DMS53 treated with DMSO at 0.1 percent for 48 hours (cell line): ENCODE results near the gene MAGI3.
"Not testable (repeated sequence)": the region's sequence is repeated elsewhere in the genome, so short reads cannot be mapped to it uniquely, and the experiment has no call there.

ENCODE experiments used
- DNase-seq: peaks from one replicate; lab custom pipeline; 2025; ENCODE audit not compliant: unreplicated experiment; lab: John Stamatoyannopoulos, UW

Gene MAGI3

DNA sequence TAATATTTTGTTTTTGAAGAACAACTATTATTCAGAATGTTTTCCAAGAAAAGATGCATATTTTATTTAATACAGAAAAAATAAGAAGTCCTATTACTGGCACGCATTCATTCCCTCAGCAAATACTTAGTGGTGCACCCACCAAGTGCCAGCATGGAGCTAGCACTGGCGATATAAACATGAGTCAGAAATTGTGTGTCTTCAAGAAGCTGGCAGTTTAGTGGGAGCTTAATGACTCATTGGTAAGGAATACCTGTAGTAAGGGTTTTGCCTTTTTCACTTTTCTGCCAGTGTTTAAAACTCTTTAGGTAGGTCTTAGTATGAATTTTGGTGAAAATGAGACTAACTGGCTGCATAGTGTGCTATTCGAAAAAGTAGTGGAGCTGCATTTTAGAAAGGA, 6.3 kb downstream of the MAGI3 start:
- DNase-seq = no peak

DNA sequence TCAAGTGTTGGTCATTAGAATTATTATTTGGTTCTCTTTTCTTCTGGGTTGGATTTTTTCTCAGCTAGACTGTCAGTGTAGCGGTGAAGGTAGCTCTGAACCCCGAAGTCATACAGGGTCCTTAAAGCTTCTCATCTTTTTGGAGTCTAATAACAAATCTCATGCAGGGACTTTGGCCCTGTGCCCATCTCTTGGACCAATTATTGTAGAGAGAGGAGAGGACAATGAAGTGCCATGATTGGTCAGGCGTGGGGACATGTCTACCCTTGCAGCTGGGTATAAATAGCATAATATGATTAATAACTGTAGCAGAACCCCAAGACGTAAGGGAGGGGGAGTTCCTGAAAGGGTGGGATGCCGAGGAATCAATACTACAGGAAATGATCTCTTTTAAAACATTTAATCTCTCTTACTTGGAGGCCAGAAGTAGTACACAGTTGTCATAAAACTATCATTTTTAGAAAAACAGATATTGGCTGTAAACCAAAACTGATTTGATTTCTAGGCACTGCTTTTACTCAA, 8.8 kb downstream of the MAGI3 start:
- no peak for DNase-seq

DNA sequence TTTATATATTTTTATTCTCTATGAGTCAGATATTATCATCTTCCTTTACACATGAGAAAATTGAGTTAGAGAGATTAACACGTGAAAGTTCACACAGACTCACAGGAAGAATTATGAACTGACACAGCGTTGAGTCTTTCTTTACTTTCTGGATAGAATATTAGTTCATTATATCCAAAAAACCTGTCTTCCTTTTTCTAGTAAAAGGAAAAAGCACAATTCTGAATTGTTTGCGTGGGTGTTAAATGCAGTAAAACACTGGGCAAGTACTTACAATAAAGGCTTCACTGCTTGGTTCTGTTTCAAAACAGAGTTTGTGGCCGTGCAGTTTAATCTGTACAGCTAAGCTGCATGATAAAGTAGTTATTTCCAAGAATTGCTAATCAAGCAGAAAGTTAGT, 10.8 kb downstream of the MAGI3 start:
- DNase-seq = no peak

DNA sequence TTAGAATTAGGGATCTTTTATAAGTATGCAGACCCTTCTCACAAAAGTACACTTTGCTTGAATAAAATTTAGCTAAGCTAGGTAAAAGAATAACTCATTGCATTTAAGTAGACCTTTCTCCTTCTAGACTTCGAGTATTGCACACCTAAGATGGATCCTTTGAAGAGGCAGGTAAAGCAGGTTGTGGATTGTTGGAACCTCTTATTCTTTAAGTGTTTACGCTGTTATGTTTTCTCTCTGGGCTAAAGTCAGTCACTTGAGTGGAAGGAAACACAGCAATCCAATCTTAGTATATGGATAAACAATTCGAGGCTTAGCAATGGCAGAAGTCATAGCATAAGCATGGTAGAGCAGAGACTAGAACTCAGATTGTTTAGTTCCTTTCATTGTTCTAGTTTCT, 11.4 kb downstream of the MAGI3 start:
- DNase-seq = no peak

DNA sequence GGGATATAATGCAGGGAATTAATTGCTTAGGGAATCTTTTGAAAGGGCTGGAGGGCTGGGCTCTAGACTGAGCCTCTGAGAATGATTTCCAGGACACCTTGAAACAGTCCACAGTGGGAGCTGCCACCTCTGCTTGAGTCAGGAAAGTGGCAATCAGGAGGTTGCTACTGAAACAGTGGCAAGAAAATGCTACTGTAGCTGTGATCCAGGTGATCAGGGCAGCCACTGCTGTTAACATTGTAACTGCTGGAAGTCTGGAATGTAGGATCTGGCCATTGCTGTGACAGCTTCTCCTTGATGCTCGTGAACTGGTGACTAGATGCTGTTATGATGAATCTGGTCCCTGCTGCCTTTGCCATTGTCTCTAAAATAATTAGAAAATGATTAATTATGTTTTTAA, 12.8 kb downstream of the MAGI3 start:
- no peak for DNase-seq

DNA sequence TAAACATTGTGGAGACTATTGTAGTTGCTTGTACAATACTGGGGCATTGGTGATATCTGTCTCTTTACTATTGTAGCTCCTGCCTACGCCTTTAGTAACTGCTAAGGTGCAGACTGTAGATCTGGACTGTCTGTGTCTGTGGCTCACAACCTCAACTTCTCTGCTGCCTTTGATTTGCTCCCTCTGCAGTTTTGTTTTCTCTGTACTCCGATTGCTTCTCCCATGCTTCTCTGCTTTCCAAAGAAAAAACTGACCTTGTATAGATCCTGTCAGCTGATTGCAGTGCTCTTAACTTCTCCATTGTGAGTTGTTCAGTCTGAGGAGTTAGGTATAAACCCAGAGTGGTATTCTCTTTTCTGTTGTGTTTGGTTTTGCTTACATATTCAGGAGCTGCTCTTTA, 15.3 kb downstream of the MAGI3 start:
- DNase-seq = no peak

DNA sequence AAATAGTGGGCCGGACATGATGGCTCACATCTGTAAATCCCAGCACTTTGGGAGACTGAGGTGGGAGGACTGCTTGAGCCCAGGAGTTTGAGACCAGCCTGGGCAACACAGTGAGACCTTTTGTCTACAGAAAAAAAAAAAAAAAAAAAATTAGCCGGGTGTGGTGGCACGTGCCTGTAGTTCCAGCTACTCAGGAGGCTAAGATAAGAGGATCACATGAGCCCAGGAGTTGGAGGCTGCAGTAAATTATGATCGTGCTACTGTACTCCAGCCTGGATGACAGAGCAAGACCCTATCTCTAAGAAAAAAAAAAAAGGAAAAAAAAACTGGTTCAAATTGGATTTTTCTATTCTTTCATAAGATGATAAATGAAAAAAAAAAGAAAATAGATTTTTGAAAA, 15.8 kb downstream of the MAGI3 start:
- DNase-seq = not testable (repeated sequence)

DNA sequence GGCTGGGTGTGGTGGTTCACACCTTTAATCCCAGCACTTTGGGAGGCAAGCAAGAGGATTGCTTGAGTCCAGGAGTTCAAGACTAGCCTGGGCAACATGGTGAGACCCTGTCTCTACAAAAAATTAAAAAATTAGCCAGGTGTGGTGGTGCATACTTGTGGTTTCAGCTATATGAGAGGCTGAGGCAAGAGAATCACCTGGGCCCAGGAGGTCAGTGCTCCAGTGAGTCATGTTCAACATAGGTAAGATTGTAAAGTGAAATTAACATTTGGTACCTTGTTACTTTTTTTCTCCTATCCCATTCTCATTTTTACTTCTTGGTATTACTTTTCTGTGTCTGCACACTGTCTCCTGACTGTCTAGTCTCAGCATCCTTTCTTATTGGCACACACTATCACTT, 19.0 kb downstream of the MAGI3 start:
- DNase-seq = no peak

DNA sequence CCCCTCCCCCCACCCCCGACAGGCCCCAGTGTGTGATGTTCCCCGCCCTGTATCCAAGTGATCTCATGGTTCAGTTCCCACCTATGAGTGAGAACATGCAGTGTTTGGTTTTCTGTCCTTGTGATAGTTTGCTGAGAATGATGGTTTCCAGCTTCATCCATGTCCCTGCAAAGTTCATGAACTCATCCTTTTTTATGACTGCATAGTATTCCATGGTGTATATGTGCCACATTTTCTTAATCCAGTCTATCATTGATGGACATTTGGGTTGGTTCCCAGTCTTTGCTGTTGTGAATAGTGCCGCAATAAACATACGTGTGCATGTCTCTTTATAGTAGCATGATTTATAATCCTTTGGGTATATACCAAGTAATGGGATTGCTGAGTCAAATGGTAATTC, 21.7 kb downstream of the MAGI3 start:
- not testable (repeated sequence) for DNase-seq

DNA sequence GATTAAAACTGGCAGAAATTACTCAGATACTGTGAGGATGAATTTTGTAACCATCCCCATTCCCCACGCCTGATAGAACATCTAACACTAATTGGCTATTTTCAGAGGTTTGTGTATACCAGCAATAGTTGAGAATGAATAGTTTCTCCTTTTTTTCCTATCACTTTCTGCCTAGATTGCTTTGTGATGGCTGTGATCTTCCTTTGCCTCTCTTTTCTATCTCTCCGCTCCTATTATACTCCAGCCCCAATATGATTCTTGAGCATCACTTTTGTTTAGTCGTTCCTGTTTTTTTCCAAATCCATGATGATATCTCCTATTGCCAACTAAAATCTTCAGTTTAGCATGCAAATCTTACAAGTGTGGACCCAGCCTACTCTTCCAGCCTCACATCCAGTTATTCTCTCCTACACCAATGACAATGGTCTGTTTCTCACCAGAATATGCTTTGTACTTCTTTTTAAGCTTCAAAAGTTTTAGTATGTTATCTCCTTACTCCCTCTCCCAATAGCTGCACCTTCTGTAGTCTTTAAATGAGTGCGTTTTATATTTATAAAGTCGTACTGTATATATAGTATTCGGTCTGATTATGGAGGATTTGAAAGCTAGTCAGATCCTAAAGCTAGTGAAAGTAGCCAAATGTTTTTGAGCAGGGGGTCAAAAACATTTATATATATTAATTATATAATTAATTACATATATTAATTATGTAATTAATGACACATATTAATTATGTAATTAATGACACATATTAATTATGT, 25.2 kb downstream of the MAGI3 start:
- no peak for DNase-seq

DNA sequence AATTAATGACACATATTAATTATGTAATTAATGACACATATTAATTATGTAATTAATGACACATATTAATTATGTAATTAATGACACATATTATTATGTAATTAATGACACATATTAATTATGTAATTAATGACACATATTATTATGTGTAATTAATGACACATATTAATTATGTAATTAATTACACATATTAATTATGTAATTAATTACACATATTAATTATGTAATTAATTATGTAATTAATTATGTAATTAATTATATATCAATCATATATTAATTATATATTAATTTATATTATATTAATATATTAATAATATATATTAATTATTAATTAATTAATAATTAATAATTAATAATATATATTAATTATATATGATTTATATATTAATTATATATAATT, 25.8 kb downstream of the MAGI3 start:
- DNase-seq = not testable (repeated sequence)

DNA sequence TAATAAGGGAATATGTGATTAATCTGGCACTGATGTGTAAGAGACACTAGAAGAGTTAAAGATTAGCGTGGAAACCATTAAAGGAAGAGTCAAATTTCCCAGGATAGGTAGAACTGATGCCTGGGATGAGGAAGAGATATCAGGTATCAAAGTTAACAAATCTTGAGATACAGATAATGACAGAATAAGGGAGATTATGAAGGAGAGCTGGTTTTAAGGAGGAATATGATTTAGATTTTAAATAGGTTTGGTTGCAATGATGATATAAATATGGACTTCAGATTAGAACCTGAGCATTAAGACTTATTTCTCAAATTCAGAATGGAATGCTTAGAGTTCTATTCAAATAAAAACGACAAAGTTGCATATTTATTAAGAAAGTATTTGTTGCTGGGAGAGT, 26.2 kb downstream of the MAGI3 start:
- DNase-seq = peak; percentile 17

DNA sequence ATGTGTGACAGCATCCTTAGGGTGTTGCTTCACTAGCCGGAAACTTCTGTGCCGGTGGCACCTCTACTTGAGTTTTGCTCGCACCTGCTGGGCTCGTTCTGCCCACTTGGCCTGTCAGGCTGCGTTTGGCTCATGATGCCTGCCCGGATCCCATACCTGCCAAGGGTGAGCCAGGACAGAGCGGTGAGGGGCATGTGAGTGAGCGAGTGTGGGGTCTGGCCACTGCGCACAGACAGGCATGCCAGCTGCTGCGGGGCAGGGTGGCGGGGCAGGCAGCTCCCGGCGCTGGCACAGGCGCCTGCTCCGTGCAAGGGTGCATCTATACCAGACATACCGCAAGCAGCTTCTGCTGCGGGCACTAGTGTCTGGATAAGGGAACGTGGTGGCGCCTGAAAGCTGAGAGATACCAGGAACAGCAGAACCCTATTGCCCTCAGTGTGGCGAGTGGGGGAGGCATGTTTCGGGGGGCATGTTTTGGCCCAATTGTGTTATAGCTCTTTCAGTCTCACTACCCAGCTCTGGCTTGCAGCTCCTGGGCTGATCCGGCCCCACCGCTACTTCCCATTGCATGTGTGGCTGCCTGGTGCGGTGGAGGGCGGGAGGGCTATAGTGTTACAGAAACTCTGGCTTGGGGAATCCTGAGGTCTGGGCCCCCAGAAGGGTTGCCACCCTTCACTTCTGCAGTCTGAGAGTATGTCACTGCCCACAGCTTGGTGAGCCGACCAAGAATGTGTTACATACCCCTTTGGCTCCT, 32.2 kb downstream of the MAGI3 start:
- DNase-seq = no peak

DNA sequence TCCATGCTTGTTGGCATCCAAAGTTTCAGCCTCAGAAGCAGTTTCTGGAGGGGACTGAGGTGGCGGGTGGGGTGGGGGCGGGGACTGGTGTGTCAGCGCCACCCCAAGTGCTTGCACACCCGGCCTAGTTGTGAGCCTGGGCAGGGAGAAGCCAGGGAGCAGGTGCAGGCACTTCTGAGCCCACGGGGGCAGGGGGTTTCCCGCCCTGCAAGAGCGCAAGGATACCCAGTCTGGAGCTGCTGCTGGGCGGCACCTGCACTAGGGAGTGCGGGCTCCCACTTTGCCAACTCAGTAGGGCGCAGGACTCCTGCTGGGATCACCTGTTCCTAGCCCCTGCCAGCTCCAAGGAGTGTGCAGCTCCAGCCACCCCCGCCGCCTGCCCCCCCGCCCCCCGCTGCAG, 33.5 kb downstream of the MAGI3 start:
- DNase-seq = no peak

DNA sequence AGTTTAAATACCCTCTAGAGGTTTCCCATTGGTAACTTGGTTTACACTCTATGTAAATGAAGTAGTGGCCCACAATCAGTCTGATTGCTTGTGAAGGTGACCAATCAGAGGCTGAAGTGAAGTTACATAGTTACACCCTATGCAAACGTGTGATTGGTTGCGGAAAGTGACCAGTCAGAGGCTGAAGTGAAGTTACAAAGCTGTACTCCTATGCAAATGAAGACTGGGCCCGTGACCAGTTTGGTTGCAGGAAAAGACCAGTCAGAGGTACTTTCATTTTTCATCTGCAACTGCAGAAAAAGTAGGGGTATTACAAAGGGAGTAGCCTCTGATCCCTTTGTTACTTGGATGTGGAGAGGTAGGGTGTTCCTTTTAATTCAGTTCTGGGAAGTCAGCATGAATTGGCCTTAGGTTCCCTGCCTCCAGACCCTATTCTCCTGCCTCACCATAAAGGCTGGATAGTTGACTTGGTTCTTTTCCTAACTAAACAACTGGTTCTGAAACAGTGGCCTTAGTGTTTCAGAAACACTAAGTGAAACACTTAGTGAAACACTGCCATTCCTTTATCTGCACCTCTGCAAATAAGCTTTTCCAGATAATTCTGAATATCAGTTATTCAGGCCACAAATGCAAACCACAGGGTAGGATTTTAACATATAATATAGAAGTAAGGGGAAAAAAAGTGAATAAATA, 39.3 kb downstream of the MAGI3 start:
- DNase-seq = no peak

DNA sequence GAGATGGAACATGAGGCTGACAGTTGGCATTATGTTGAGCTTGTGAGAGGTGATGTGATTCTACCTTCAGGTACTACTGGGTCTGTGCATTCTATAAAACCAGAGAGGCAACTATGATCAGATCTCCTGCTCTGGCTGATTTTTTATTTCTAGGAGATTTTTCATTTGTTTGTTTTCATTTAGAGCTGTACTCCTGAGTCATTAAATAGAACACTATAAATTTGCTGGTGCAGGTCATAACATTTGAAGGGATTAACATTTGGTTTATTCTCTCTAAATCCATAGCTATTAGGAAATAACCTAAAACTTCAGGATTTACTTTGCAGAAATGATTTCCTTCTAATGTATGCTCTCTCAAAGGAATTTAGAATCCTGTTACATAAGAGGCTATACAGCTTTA, 42.9 kb downstream of the MAGI3 start:
- DNase-seq = no peak

DNA sequence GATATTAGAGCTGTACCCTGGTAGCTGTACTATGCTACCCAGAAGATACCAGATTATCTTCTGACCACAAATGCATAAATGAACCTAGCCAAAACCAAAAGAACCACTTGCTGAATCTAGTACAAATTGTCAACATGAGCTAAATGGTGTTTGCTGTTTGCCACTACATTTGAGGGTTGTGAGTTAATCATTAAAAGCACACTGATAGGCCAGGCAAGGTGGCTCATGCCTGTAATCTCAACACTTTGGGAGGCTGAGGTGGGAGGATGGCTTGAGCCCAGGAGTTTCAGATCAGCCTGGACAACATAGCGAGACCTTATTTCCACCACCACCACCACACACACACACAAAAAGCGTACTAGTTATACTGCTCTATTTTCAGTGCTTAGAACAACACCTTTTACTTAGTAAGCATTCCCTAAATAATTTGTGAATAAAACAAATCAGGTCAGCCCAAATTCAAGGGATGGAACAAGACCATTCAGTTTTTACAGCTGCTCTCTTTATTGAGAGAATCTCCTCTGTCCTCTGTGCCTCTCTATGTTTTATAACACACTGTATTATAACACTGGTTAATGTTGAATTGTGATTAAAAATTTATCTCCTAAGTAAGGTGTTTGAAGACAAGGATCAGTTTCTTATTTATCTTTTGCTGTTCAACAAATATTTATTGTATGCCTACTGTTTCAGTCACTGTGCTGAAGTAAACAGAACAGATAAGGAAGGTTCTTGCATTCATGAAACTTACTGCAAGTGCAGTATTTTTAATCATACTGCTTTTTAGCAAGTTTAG, 44.0 kb downstream of the MAGI3 start:
- peak; percentile 79 for DNase-seq

DNA sequence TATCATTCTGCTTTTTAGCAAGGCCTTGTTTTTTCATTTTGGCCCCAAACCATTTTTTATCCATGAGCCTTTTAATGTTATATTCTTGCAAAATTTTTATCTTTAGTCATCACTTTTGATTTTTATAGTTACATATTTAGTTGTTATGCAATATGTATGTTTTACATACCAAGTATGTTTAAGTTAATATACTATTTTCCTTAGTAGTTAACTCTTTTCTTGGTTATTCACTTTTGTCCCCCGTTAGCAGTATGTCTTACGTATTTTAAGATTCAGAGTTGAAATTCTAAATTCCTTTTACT, 44.5 kb downstream of the MAGI3 start:
- DNase-seq = no peak

DNA sequence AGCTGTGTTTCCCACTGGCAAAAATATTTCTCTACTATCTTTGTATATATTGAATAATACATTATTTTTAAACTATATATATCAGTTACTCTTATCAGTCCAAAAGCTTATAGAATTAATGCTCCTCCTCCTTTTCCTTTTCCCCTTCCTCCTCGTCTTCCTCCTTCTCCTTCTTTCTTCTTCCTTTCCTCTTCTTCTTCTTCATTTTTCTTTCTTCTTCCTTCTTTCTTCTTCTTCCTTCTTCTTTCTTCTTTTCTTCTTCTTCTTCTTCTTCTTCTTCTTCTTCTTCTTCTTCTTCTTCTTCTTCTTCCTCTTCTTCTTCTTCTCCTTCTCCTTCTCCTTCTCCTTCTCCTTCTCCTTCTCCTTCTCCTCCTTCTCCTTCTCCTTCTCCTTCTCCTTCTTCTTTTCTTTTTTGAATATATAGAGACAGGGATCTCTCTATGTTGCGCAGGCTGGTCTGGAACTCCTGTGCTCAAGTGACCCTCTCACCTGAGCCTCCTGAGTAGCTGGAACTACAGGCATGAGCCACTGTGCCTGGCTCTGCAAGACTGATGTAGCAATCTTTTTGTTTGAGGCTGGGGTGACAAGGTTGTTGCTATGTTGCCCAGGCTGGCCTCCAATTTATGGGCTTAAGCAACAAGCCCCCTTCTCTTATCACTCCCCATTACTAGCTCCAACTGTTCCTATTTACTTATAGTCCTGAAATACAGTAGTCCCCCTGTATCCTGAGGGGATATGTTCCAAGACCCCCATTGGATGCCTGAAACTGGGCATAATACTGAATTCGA, 47.4 kb downstream of the MAGI3 start:
- no peak for DNase-seq

DNA sequence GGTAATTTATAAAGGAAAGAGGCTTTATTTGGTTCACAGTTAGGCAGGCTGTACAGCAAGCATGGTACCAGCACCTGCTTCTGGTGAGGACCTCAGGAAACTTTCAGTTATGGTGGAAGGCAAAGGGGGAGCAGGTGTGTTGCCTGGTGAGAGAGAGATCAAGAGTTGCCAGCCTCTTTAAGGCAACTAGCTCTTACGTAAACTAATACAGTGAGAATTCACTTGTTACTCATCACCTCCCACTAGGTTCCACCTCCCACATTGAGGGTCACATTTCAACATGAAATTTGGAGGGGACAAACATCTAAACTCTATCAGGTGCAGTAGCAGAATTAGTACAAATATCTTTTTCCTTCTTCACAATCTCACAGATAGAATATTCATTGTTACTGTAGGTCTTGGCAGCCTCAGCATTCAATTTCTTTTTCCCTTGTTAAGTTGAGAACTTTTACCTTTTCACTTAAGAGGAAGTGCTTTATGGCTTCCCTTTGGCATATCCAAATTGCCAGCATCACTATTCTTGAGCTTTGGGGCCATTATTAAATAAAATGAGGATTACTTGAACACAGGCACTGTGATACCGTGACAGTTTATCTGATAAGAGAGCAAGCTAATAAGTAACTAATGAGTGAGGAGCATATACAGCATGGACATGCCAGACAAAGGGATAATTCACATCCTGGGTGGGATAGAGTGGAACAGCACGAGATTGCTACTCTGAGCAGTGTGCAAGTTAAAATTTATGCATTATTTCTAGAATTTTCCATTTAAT, 48.4 kb downstream of the MAGI3 start:
- DNase-seq = no peak
